A673 (cell line): ENCODE measurements around the gene SPINK9. TPM values are rescaled to one million over a fixed set of nuclear protein-coding genes. Genes with fewer than 3 reads are reported as not detected.

Experiments used
- BruUV-seq: library from RNA; stranded (reverse); fragments of 400-500 nt; replicated peaks from 2 replicates; lab custom pipeline; 2021; lab: Mats Ljungman, UMichigan
- CTCF ChIA-PET: fragments of 300-600 bp; sonication (Branson Sonifier 250); formaldehyde crosslinking; loops from one replicate; lab custom pipeline; 2022; ENCODE audit warnings: antibody characterized with exemption; lab: Charles Lee
- POLR2A ChIA-PET: fragments of 300-600 bp; sonication (Branson Sonifier 250); formaldehyde crosslinking; loops from one replicate; lab custom pipeline; 2022; ENCODE audit warnings: antibody characterized with exemption; ENCODE audit not compliant: low non-redundant PET; lab: Charles Lee
- DNase-seq: peaks from one replicate; pipeline ENCODE4 v3.0.0-alpha.2; 2015; ENCODE audit warnings: low spot score
- H3K27ac ChIP-seq: fragments of 200-600 bp; sonication (generic); 2 replicates; pipeline ENCODE4 v1.5.1; 2016; ENCODE audit warnings: mixed run types, low read depth, mild to moderate bottlenecking, mixed read lengths, antibody characterized with exemption, low read length; ENCODE audit not compliant: poor library complexity, severe bottlenecking
- H3K27me3 ChIP-seq: fragments of 200-600 bp; sonication (generic); replicated peaks from 2 replicates; pipeline ENCODE4 v1.6.1; 2017; ENCODE audit warnings: mixed run types, low read depth, mild to moderate bottlenecking, mixed read lengths, antibody characterized with exemption, low read length; ENCODE audit not compliant: insufficient read depth, poor library complexity
- H3K36me3 ChIP-seq: fragments of 200-600 bp; sonication (generic); 2 replicates; pipeline ENCODE4 v1.6.1; 2016; ENCODE audit warnings: mixed run types, mild to moderate bottlenecking, mixed read lengths, antibody characterized with exemption, low read length; ENCODE audit not compliant: insufficient read depth, poor library complexity, severe bottlenecking
- H3K4me1 ChIP-seq: fragments of 200-600 bp; sonication (generic); 2 replicates; pipeline ENCODE4 v1.6.1; 2017; ENCODE audit warnings: mixed run types, mild to moderate bottlenecking, mixed read lengths, antibody characterized with exemption, low read length; ENCODE audit not compliant: insufficient read depth, poor library complexity, severe bottlenecking
- H3K4me3 ChIP-seq: fragments of 200-600 bp; sonication (generic); 2 replicates; pipeline ENCODE4 v1.5.1; 2016; ENCODE audit warnings: low read depth, mixed run types, mild to moderate bottlenecking, mixed read lengths, low read length; ENCODE audit not compliant: poor library complexity, severe bottlenecking
- H3K9me3 ChIP-seq: fragments of 200-600 bp; sonication (generic); 2 replicates; pipeline ENCODE4 v1.6.1; 2016; ENCODE audit warnings: mixed run types, low read depth, mild to moderate bottlenecking, mixed read lengths, antibody characterized with exemption, low read length; ENCODE audit not compliant: poor library complexity, severe bottlenecking
- CTCF ChIP-seq: fragments of 300-800, 200-600 bp; sonication (generic); conservative IDR thresholded peaks from 2 replicates; pipeline ENCODE4 v1.5.1; 2017; ENCODE audit warnings: low read depth, mild to moderate bottlenecking, antibody characterized with exemption, low read length, moderate library complexity, mixed read lengths
- EZH2 ChIP-seq: fragments of 200-600 bp; sonication (generic); IDR thresholded peaks from 2 replicates; pipeline ENCODE4 v1.6.1; 2017; ENCODE audit warnings: borderline replicate concordance, low read depth, mild to moderate bottlenecking, mixed read lengths, antibody characterized with exemption, low read length; ENCODE audit not compliant: poor library complexity, severe bottlenecking
- intact Hi-C: fragments of 100-400 bp; cut with micrococcal nuclease; formaldehyde crosslinking; loops from one replicate; pipeline ENCODE4 v1.10.0; 2022; ENCODE audit not compliant: unreplicated experiment
- total RNA-seq: library from RNA; stranded (reverse); gene quantifications from 2 replicates; pipeline ENCODE4 v1.2.3, GENCODE V29; 2021

Gene SPINK9
- total RNA-seq, 1 experiment from 2014 or later: not detected

GRCh38 chr5:148386041-148386440 lies 50.7 kb downstream of the SPINK9 start:
- intact Hi-C loops: no loop called here
- POLR2A ChIA-PET: no interaction called here
- no peak for TF ChIP-seq EZH2
- TF ChIP-seq CTCF: no peak

GRCh38 chr5:148387325-148387724 lies 52.0 kb downstream of the SPINK9 start:
- Histone ChIP-seq H3K36me3 (no peaks in the 10 kb centered on the region), H3K9me3 (no peaks in the 10 kb centered on the region), H3K4me3 (no peak overlapping the region), H3K27ac (no peak overlapping the region), H3K4me1 (peaks cover 9% of the 10 kb centered on the region), H3K27me3 (no peaks in the 10 kb centered on the region)
- DNase-seq: no peak
- ChIA-PET CTCF (interaction anchor here (0.6 kb wide), 1 partner anchor 13 kb away, joined by 3 read pairs; no protein-coding TSS in a partner anchor), POLR2A (no interaction called here)
- TF ChIP-seq CTCF (no peak), EZH2 (no peak)
- BruUV-seq: no TSS peak
- intact Hi-C loops: no loop called here

More at GRCh38 chr5:148386041-148386440, 50.7 kb downstream of the SPINK9 start:
- no peak for DNase-seq
- Histone ChIP-seq H3K36me3 (no peaks in the 10 kb centered on the region), H3K9me3 (no peaks in the 10 kb centered on the region), H3K4me3 (no peak overlapping the region), H3K27ac (no peak overlapping the region), H3K4me1 (peaks cover 9% of the 10 kb centered on the region), H3K27me3 (no peaks in the 10 kb centered on the region)
- no TSS peak for BruUV-seq
- CTCF ChIA-PET: no interaction called here

- intact Hi-C loops: no loop called here
- Histone ChIP-seq H3K9me3 (no peaks in the 10 kb centered on the region), H3K36me3 (no peaks in the 10 kb centered on the region), H3K4me3 (no peak overlapping the region), H3K4me1 (peaks cover 4% of the 10 kb centered on the region), H3K27me3 (no peaks in the 10 kb centered on the region), H3K27ac (no peak overlapping the region)
- no peak for TF ChIP-seq EZH2
- no peak for TF ChIP-seq CTCF
- DNase-seq: no peak
- ChIA-PET POLR2A (no interaction called here), CTCF (no interaction called here)
- no TSS peak for BruUV-seq
Measured at GRCh38 chr5:148388696-148389095, 53.3 kb downstream of the SPINK9 start.

Other genes with a start within 250 kb of the SPINK9 start
- gene SPINK14, start 167.0 kb upstream of the SPINK9 start, total RNA-seq: not detected in 2 replicates
- not detected in 2 replicates for gene SPINK6, start 132.5 kb upstream of the SPINK9 start, total RNA-seq
- not detected in 2 replicates for gene MARCOL, start 97.0 kb upstream of the SPINK9 start, total RNA-seq
- not detected in 2 replicates for gene SPINK13, start 66.8 kb upstream of the SPINK9 start, total RNA-seq
- not detected in 2 replicates for gene SPINK7, start 23.1 kb upstream of the SPINK9 start, total RNA-seq
- 36.7 and 43.8 TPM in 2 replicates for gene FBXO38, start 48.4 kb downstream of the SPINK9 start, total RNA-seq